HG02981 (cell line): Measurements from ENCODE around the gene WNK4.

Experiments
- ATAC-seq: cut with Tn5 transposase; IDR thresholded peaks from one replicate; pipeline ENCODE4 v1.9.1; 2021; ENCODE audit warnings: mild to moderate bottlenecking, moderate library complexity; ENCODE audit not compliant: unreplicated experiment

Gene WNK4

DNA sequence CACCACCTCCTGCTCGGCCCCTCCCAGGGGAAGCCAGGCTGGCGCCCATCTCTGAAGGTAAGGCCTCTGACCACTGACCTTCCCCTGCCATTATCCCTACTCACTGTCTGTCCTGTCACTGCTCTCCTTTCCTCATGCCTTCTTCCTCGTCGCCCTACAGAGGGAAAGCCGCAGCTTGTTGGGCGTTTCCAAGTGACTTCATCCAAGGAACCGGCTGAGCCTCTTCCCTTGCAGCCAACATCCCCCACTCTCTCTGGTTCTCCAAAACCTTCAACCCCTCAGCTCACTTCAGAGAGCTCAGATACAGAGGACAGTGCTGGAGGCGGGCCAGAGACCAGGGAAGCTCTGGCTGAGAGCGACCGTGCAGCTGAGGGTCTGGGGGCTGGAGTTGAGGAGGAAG, 15.1 kb downstream of the WNK4 start:
- no peak for ATAC-seq

DNA sequence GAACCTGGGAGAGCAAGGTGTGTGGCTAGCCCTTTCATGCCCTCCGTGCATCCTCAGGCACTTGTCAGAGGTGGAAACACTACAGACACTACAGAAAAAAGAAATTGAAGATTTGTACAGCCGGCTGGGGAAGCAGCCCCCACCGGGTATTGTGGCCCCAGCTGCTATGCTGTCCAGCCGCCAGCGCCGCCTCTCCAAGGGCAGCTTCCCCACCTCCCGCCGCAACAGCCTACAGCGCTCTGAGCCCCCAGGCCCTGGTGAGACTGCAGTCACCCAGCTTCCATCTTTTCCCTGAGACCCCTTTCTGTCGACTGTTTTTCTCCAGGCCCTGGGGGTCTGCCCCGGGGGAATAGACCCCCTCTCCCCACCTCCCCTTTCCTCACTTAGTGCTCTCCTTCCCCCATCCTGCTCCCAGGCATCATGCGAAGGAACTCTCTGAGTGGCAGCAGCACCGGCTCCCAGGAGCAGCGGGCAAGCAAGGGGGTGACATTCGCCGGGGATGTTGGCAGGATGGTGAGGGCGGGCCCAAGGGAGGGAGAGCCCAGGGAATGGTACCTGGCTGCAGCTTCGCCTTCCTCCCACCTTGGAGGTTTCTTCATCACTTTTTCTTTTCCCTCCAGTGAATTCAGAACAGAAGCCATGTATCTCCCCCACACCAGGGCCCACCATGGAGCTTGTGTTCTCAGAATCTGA, 15.8 kb downstream of the WNK4 start:
- no peak for ATAC-seq

DNA sequence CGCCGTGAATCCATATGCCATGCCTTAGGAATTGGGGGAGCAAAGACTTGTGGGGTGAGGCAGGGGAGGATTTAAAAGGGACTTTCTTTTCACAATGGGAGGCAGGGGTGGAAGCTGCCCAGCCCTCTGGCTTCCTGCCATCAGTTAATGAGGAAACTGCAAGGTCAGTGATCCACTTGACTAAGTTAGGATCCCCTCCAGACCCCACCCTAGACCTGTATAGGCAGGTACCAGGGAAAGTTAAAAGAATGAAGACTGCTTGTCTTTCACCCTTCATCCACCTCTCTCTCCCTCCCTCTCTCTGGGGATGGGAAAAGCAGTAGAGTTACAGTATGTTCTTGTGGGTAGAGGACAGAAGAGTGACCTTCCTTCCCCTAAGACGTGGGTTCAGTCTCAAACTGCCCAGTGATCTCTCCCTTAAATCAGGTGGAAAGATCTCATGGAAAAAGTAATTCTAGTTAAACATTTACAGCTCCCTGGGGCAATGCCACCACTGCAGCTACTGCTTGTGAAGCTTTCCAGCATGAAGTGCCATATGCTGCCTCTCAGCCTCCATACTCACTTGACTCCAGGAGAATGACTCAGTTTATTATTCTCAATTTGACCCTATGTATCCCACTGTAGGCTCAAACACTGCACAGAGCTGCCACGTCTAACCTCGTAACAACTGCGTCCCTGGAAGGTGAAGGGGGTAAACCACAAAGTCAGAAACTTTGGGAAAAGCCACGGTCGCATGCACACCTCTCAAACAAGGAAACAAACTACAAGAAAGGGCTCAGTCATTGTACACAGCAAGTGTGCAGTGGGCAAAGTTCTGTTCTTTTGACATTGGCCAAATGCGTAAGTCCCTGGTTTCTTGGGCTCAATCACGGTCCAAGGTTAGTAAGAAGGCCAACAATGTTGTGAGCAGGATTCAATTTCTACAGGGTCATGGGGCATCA, 16.9 kb downstream of the WNK4 start:
- no peak for ATAC-seq

DNA sequence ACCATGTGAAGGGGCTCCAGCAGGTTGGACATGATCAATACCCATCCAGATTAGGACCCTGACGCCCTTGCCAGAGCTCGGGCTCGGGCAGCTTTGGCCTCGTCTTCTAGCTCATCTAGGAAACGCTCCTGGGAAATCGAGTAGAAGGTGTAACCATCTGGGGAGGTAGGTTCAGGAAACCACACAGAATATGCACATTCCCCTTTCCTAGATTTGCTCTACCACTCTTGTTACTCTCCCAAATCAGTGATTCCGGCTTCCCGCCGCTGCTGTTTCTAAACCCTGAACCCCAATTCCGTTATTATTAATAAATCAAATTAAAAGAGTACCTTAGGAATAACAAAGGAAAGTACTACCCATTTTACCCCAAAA, 17.6 kb downstream of the WNK4 start:
- ATAC-seq, result no peak

DNA sequence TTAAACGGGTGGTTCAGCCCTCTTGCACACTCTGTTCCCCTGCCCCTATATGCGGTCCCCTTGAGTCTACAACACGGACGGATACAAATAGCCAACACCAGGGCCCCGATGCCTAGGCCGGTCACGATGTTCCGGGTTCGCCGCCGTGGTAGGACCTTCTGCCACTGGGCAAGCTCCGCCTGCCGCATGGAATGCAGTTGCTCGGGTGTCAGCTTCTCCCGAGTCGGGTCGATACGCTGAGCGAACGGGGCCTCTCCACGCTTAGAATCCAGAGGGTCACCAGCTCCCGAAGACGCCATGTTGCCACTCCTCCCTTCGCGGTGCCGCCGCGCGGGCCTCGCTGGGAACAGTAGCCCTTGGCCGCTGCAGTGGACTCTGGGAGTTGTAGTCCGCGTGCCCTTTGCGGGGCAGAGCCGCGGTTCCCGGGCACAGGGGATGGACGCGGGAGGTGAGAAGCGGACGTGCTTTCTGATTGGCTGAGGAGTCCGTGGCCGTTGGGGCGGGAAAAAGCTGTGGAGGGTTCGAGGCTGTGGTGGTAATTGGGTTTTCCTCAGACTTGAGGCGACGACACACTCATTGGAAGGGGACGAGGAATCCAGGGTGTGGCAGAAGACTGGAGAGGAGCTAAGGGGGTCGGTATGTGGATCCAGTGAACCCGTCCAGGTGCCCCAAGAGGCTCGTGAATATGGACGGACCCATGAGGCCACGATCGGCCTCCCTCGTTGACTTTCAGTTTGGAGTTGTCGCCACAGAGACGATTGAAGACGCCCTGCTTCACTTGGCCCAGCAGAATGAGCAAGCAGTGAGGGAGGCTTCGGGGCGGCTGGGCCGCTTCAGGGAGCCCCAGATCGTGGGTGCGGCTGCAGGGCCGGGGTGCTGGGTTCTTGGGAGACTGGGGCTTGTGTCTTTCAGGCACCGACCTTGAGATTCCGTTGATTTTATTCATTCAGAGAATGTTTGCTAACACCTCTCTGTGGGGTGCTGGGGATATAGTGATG, 18.3 kb downstream of the WNK4 start, which contains the start of the genes CNTD1 and COA3:
Gene CNTD1 (plus strand): TSS at position 479 of the 998 bp plus-strand sequence. CDS start 207 bp downstream, at position 686.
Gene COA3 (minus strand): TSS at position 322 of the 998 bp plus-strand sequence. CDS start 23 bp downstream, at position 299.
- no peak for ATAC-seq

DNA sequence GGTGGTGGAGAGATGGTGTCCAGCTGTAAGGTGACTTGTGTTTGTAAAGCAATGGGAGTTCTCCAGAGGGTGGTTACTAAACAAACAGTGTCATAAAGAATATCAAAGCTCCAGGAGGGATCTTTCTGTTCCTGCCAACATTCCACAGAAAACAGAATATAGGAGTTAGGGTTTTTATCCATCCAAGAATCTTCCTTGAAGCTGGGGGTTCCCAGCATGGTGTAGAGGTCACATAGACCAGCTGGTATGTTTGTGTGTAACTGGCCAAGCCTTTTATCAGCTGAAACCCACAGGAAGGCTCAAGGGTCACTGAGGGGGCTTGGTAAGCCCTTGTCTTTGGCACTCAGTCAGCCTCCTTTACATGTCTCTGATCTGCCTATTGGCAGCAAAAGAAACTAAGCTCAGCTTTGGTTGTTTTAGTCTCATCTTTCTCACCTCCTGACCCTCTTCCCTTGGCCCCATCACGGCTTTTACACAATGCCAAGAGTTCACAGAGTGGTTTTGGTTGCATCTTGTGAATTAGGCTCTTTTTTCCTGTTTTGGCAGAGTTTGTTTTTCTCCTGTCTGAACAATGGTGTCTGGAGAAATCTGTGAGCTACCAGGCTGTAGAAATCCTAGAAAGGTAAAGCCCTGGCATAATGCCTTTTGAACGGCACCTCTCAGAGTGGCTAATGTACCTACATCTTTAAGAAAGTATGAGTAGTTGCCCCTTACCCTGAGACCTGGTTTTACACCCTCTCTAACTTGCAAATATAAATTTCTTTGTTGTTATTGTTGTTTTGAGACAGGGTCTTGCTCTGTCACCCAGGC, 22.9 kb downstream of the WNK4 start:
- no peak for ATAC-seq

DNA sequence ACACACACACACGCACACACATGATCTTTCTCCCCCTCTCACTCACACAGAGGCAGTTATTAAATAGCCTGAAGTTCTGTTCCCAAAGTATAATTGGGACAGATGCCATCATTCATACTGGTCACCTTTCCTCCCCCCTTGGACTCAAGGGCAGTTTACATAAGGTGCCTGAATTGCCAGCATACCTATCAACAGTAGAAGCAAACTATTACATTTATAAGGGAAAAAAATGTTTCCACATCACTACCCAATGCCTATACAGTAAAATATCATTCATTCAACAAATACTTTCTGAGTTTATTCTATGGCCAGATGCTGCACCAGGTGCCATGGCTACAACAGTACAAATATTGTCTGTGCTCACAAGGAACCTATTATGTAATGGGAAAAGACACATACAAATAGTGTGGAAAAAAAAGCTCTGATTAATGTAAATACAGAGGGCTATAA, 24.5 kb downstream of the WNK4 start:
- no peak for ATAC-seq

DNA sequence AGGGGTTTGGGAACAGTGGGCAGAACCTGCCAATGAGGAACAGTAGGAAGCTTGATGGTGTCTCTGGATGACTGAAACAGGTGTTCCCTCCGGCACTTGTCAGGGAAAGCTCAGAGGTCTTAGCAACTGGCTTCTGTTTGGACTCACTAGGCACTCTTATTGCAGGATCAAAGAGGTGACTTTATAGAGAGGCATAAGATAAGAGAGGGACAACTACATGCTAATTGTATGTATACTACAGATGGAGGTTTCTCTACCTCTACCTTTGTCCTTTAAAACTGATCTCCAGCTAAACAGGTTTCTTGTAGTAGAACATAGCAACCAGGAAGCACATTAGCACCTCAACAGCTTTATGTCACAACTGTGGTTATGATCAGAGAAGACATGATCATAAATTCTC, 25.8 kb downstream of the WNK4 start:
- ATAC-seq, result no peak

DNA sequence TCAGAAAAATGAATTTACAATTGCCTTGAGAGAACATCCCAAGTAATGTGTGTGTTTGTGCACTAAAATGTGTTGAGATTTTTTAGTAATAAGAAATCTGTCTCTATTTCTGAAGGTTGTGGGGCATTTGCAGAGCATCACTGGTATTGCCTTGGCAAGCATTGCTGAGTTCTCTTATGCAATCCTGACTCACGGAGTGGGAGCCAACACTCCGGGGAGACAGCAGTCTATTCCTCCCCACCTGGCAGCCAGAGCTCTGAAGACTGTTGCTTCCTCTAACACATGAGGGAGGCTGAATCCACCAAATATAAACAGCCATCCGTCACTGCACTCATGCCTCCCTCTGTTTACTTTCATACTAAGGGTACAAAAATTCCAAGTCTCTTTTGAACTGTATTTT, 28.8 kb downstream of the WNK4 start:
- no peak for ATAC-seq

DNA sequence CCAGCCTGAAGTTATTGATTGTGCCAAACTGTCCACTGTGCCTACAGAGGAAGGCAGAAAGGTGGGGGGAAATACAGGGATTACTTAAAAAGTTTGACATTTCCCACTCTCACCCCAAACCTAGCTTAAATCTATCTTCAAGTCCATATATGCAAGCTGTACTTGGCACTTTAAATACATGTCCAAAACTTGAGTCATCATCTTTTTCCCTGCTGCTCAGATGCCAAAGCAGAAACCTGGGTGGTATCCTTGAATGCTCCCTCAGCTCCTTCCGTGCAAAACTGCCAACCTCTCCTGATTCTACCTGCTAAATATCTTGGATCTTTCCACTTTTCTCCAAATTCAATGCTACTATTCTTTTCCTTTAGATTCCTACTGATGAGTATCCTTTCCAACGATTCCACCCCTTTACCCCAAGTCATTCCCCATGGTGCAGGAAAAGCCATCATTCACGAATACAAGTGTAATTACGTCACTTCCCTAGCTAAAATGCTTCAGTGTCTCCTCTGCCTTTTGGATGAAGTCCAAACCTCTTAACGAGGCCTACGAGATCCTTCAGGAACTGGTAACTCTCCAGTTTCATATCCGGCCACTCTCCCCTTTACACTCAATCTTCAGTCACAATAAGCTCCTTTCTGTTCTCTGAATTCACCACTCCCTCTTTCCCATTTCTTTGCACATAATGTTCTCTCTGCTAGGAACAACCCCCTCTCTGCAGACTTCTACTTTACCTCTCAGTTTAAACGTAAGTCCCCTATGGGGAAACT, 34.4 kb downstream of the WNK4 start:
- no peak for ATAC-seq

DNA sequence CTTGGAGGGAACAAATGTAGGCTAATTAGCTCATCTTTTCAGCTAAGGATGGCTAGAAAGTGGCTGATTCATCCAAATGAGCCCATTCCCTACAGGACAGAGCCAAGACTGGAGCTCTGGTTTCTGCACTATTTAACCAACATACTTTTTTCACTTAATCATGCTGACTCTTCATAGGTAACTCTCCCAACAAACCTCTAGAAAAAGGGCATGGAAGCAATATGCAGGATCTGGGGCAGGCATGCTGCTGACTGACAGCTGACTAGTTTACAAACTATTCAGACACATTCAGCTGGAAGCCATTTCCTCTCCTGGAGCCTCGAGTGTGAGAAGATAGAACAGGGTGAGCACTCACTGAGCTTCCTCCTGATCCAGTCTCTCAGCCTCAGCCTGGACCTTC, 37.5 kb downstream of the WNK4 start:
- ATAC-seq, result no peak

DNA sequence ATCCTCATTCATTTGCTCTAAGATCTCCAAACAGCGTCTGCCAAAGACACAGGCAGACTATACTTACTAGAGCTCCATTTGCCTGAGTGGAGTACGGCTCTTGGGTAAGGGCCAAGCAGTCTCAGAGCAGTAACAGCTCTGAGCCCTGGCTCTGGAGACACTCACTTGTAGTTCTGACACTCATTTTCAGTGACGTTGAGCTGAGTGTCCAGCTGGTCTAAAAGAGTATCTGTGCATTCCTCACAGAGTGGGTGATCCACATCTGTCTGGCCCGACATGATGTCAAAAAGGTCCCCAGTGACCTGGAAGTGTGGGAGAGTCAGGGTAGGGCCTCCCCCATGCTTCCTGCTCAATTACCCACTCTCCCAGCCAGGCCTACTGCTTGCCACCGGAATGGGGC, 38.0 kb downstream of the WNK4 start:
- no peak for ATAC-seq

DNA sequence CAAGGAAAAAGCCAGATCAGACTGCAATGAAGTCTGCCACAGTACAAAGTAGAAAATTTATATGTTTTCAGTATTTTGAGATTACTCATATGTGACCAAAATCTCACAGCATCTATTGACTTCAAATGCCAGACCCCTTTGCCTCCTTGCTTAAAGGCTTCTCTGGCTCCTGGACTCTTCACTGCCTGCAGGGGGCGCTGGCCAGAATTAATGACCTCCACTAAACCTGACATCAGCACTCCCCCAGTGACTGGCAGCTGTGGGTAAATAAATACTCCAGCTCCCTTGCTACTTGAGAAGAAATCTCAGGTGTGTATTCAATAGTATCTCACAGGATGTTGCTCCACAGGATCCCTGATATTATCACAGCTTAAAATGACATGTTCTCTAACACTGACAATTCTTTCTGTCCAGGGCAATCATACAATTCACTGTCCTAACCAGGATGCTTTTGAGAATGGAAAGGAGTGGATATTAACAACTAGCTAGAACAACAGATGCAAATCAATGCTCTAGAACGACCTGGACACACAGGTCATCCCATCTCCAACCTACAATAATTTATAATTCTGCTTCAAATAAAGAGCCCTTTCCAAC, 39.6 kb downstream of the WNK4 start:
- no peak for ATAC-seq

DNA sequence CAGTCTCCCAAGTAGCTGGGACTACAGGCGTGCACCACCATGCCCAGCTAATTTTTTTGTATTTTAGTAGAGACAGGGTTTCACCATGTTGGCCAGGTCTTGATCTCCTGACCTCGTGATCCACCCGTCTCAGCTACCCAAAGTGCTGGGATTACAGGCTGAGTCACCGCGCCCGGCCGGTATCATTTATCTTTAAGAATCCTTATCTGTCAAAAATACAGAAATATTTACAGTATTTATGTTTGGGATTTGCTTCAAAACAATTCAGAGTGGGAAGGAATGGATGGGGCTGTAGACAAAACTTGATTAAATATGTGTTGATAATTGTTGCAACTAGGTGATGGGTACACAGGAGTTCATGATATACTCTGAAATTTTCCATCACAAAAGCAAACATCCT, 40.8 kb downstream of the WNK4 start:
- ATAC-seq, result no peak

DNA sequence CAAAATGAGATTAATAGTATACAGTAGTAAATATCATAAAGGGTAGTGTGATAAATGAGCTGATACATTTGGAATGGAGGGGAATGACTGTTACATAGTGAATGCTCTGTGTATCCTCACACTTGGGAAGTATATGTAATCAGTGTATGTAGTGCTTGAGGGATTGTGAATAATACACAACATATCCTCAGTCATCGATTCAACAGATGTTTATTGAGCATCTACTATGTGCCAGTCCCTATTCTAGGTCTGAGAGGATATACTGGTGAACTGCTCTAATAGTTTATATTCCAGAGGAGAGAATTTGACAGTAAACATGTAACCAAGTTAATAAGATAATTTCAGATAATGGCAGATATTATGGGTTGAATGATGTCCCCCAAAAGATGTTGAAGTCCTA, 47.1 kb downstream of the WNK4 start:
- no peak for ATAC-seq

DNA sequence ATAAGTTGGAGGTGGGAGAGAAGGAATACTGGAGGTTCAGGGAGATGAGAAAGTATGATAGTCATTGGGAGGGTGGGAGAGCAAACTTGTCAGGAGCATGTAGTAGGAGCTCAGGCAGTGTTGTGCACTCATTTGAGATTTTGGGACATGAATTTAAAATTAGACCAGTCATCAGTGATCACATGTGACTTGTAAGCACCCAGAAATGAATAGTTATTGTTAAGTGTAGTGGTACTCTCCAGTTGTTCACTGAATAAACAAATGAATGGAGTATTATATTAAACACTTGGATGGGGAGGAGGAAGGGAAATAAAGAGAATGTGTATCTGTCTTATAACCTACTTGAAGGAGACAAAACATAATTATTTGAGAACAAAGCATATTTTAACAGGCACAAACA, 50.6 kb downstream of the WNK4 start:
- no peak for ATAC-seq

DNA sequence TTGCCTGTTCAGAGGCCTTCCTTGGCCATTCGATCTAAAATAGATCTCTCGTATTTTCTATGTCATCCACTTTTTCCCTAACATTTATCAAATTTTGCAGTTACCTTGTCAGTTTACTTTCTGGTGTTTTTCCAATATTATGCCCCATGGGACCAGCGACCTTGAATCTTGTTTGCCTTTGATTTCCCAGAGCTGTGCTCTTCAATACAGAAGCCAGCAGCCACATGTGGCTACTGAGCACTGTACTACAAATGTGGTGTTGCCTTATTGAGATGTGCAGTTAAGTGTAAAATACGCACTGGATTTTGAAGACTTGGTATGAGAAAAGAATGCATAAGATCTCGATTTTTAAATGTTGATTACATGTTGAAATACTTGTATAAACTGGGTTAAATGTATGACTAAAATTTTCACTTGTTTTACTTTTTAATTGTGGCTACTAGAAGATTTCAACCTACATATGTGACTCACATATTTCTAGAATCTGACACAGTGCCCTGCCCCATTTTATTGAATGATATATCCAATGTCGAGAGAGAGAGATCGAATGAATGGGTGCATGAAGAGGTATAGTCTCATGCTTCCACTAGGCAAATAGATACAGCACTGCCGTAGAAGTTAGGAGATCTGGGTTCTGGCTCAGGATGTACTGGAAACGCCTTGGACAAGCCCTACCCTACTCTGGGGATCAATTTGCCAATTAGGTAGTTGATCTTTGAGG, 52.0 kb downstream of the WNK4 start:
- no peak for ATAC-seq
